H1 (cell line): ENCODE data around the gene SLC6A20.

Source experiments
- CREB1 ChIP-seq: IDR thresholded peaks from 2 replicates; pipeline ENCODE4 v1.6.1; 2012; ENCODE audit warnings: inconsistent platforms
- EP300 ChIP-seq, 2 experiments: IDR thresholded peaks; 1 replicate in 1 of 2; 2 replicates in 1 of 2; pipeline ENCODE4 v1.6.1; 2011 to 2012; ENCODE audit warnings: low read depth in 2 of 2, low read length in 2 of 2, mild to moderate bottlenecking in 2 of 2, borderline replicate concordance in 1 of 2, inconsistent platforms in 1 of 2, moderate library complexity in 1 of 2
- JUN ChIP-seq: IDR thresholded peaks from 2 replicates; pipeline ENCODE4 v1.6.1; 2011; ENCODE audit warnings: low read depth, mild to moderate bottlenecking, improper control_type of control experiment, low read length
- TF ChIP-seq, protein P1 (sequence below), 3 experiments: IDR thresholded peaks; 1 replicate in 2 of 3; 2 replicates in 1 of 3; pipeline versions ENCODE4 v1.5.1 to v1.6.1; 2011; ENCODE audit warnings: low read length in 3 of 3, mild to moderate bottlenecking in 3 of 3, inconsistent platforms in 2 of 3, low read depth in 1 of 3, moderate library complexity in 1 of 3; ENCODE audit not compliant: insufficient read depth in 1 of 3; ENCODE audit errors: control extremely low read depth in 1 of 3

DNA sequence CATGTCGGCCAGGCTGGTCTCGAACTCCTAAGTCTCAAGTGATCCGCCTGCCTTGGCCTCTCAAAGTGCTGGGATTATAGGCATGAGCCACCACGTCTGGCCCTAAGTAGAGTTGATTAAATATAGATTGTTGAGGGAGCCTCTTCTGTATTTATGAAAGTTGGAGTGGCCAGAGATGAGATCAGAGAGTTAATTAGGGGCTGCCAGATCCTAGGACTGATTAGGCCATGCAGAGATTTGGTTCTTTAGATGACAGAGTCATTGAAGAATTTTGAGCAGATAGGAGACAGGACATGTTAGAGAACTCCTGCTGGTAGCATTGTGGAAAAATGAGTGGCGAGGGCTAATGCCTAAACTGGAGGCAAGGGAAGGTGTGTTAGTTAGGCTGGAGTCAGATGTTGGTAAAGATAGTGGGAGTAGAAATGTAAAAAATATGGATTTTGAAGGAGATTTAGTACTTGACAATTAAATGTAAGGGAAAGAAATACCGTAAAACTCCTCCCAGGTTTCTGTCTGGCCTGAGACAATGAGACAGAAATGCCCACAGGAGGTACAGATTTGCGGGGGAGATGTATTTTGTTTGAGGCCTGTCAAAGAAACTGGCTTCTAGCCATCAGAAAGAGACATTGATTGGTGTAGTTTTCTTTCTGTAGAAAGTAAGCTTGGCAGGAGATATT, 83.8 kb downstream of the SLC6A20 start:
- TF ChIP-seq, protein P1, sequence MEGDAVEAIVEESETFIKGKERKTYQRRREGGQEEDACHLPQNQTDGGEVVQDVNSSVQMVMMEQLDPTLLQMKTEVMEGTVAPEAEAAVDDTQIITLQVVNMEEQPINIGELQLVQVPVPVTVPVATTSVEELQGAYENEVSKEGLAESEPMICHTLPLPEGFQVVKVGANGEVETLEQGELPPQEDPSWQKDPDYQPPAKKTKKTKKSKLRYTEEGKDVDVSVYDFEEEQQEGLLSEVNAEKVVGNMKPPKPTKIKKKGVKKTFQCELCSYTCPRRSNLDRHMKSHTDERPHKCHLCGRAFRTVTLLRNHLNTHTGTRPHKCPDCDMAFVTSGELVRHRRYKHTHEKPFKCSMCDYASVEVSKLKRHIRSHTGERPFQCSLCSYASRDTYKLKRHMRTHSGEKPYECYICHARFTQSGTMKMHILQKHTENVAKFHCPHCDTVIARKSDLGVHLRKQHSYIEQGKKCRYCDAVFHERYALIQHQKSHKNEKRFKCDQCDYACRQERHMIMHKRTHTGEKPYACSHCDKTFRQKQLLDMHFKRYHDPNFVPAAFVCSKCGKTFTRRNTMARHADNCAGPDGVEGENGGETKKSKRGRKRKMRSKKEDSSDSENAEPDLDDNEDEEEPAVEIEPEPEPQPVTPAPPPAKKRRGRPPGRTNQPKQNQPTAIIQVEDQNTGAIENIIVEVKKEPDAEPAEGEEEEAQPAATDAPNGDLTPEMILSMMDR (IDR thresholded peaks at IDR 0.05; ENCODE audit: control extremely low read depth in 1 of 3, insufficient read depth in 1 of 3, low read depth in 1 of 3, low read length in 3 of 3), result no peak
- no peak for TF ChIP-seq EP300 (IDR thresholded peaks at IDR 0.05; ENCODE audit: borderline replicate concordance in 1 of 2, low read depth in 2 of 2, low read length in 2 of 2)
- no peak for TF ChIP-seq CREB1
- no peak for TF ChIP-seq JUN
